ENCODE results near the gene USP10. TPM values are rescaled to one million over a fixed set of nuclear protein-coding genes. Genes with fewer than 3 reads are reported as not detected.

USP10 gene
- total and polyA plus RNA-seq, 5 experiments from 2014 or later, result 61.3 to 89.8 (median 80.7) TPM

GRCh38 chr16:84761448-84762368 is 61.9 kb downstream of the USP10 start:
- Mint-ChIP-seq H3K4me1 (peaks cover 32 to 69% (median 51%) of the 10 kb centered on the region in 4 donors), H3K36me3 (peaks cover 0 to 61% (median 33%) of the 10 kb centered on the region in 3 donors), H3K27ac (peak overlapping the region in 8 of 10 donors; percentile 13 to 94 (median 67)), H3K9me3 (no peaks in the 10 kb centered on the region), H3K27me3 (no peaks in the 10 kb centered on the region), H3K4me3 (no peak overlapping the region)
- POLR2A ChIA-PET, result no interaction called here
- ATAC-seq (no peak), DNase-seq (no peak)

DNA sequence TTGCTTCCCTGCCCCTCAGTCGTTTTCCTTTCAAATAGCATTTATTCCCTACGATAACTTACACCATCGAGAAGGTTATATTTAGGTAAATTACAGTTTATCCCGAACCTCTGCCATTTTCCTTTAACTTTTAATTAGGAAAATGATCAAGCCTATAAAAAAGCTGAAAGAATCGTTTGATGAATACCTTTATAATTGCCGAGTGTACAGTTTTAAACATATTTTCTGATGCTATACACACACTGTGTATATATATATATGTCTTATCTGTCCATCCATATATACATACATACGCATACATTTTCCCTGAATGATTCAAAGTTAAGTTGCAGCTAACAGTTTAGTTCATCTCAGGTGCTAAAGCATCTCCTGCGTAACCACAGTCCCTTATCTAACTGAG is 63.4 kb downstream of the USP10 start:
- DNase-seq, result no peak
- ATAC-seq, result no peak
- Mint-ChIP-seq H3K4me1 (peaks cover 34 to 69% (median 53%) of the 10 kb centered on the region in 4 donors), H3K9me3 (no peaks in the 10 kb centered on the region), H3K27me3 (no peaks in the 10 kb centered on the region), H3K27ac (peak overlapping the region in 1 of 10 donors; percentile 20), H3K36me3 (peaks cover 2 to 74% (median 38%) of the 10 kb centered on the region in 3 donors), H3K4me3 (no peak overlapping the region)
- POLR2A ChIA-PET, result no interaction called here

GRCh38 chr16:84763629-84764028 is 63.8 kb downstream of the USP10 start:
- POLR2A ChIA-PET, result no interaction called here
- DNase-seq, result no peak

GRCh38 chr16:84764970-84765369 is 65.2 kb downstream of the USP10 start:
- Mint-ChIP-seq H3K4me1 (peaks cover 30 to 64% (median 45%) of the 10 kb centered on the region in 4 donors), H3K27ac (peak overlapping the region; percentile 37 to 95 (median 89)), H3K9me3 (no peaks in the 10 kb centered on the region), H3K36me3 (peaks cover 10 to 89% (median 48%) of the 10 kb centered on the region in 3 donors), H3K4me3 (no peak overlapping the region), H3K27me3 (no peaks in the 10 kb centered on the region)
- DNase-seq, result no peak
- POLR2A ChIA-PET, result interaction anchor here (1.4 kb wide), 1 partner anchor 10 kb away, joined by 5 read pairs; no protein-coding TSS in a partner anchor
- no peak for ATAC-seq

More at GRCh38 chr16:84763629-84764028, 63.8 kb downstream of the USP10 start:
- Mint-ChIP-seq H3K4me1 (peaks cover 33 to 69% (median 53%) of the 10 kb centered on the region in 4 donors), H3K27ac (peak overlapping the region in 6 of 10 donors; percentile 6 to 89 (median 42)), H3K27me3 (no peaks in the 10 kb centered on the region), H3K9me3 (no peaks in the 10 kb centered on the region), H3K4me3 (no peak overlapping the region), H3K36me3 (peaks cover 6 to 78% (median 41%) of the 10 kb centered on the region in 3 donors)
- no peak for ATAC-seq

- ATAC-seq (peak; percentile 23 to 62), DNase-seq (peak in 3 of 10 donors; percentile 10 to 44 (median 12))
- POLR2A ChIA-PET, result interaction anchor here (1.4 kb wide), 1 partner anchor 11 kb away, joined by 5 read pairs; no protein-coding TSS in a partner anchor
- Mint-ChIP-seq H3K9me3 (no peaks in the 10 kb centered on the region), H3K36me3 (peaks cover 10 to 92% (median 43%) of the 10 kb centered on the region in 3 donors), H3K4me1 (peaks cover 24 to 55% (median 41%) of the 10 kb centered on the region in 4 donors), H3K4me3 (peak overlapping the region in 9 of 10 donors; percentile 9 to 73 (median 33)), H3K27me3 (no peaks in the 10 kb centered on the region), H3K27ac (peak overlapping the region; percentile 79 to 95 (median 89))
Measured at GRCh38 chr16:84765616-84766580, 66.1 kb downstream of the USP10 start.

GRCh38 chr16:84766978-84767773 is 67.4 kb downstream of the USP10 start:
- H3K4me3 Mint-ChIP-seq, result peak overlapping the region in 8 of 10 donors; percentile 25 to 74 (median 44)
- no peaks in the 10 kb centered on the region for H3K27me3 Mint-ChIP-seq
- H3K4me1 Mint-ChIP-seq, result peaks cover 22 to 51% (median 38%) of the 10 kb centered on the region in 4 donors
- H3K9me3 Mint-ChIP-seq, result no peaks in the 10 kb centered on the region
- peak overlapping the region; percentile 79 to 95 (median 89) for H3K27ac Mint-ChIP-seq
- ATAC-seq, result no peak
- no peak for DNase-seq
- POLR2A ChIA-PET, result no interaction called here
- peaks cover 11 to 92% (median 36%) of the 10 kb centered on the region in 3 donors for H3K36me3 Mint-ChIP-seq

- Mint-ChIP-seq H3K27me3 (no peaks in the 10 kb centered on the region), H3K4me1 (peaks cover 22 to 51% (median 40%) of the 10 kb centered on the region in 4 donors), H3K36me3 (peaks cover 14 to 91% (median 35%) of the 10 kb centered on the region in 3 donors), H3K27ac (peak overlapping the region; percentile 36 to 95 (median 85)), H3K4me3 (peak overlapping the region; percentile 57 to 74 (median 66)), H3K9me3 (no peaks in the 10 kb centered on the region)
- POLR2A ChIA-PET, result interaction anchor here (0.7 kb wide), 1 partner anchor 13 kb away, joined by 3 read pairs; no protein-coding TSS in a partner anchor
- DNase-seq (peak in 4 of 10 donors; percentile 10 to 50 (median 34)), ATAC-seq (peak; percentile 77 to 79)
Measured at GRCh38 chr16:84768061-84768807, 68.4 kb downstream of the USP10 start.

DNA sequence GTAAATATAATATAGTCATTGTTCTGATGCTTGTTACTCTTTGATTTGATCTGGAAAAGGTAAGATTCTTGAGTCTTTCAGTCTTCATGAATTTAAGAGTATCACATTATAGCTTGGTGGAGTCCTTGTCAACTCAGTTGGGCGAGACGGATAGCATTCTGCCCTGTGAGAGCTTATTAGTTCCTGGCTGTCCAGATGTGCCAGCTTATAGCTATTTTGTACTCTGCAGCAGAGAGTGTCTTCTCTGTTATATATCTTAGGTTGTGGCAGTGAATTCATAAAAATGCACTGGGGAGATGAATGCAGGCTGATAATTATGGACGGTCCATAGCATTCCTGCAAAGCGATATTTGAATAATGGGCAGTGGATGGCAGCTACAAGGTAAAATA is 69.0 kb downstream of the USP10 start:
- DNase-seq, result no peak
- ATAC-seq, result no peak
- peaks cover 14 to 91% (median 39%) of the 10 kb centered on the region in 3 donors for H3K36me3 Mint-ChIP-seq
- H3K27ac Mint-ChIP-seq, result peak overlapping the region in 9 of 10 donors; percentile 37 to 94 (median 70)
- POLR2A ChIA-PET, result interaction anchor here (0.7 kb wide), 1 partner anchor 14 kb away, joined by 3 read pairs; no protein-coding TSS in a partner anchor
- peaks cover 22 to 51% (median 40%) of the 10 kb centered on the region in 4 donors for H3K4me1 Mint-ChIP-seq
- H3K27me3 Mint-ChIP-seq, result no peaks in the 10 kb centered on the region
- no peaks in the 10 kb centered on the region for H3K9me3 Mint-ChIP-seq
- H3K4me3 Mint-ChIP-seq, result peak overlapping the region in 8 of 10 donors; percentile 8 to 72 (median 29)

GRCh38 chr16:84769416-84769815 is 69.6 kb downstream of the USP10 start:
- Mint-ChIP-seq H3K27me3 (no peaks in the 10 kb centered on the region), H3K9me3 (no peaks in the 10 kb centered on the region), H3K36me3 (peaks cover 14 to 91% (median 34%) of the 10 kb centered on the region in 3 donors), H3K4me1 (peaks cover 22 to 50% (median 40%) of the 10 kb centered on the region in 4 donors), H3K27ac (peak overlapping the region; percentile 36 to 94 (median 80)), H3K4me3 (peak overlapping the region in 4 of 10 donors; percentile 8 to 72 (median 26))
- DNase-seq (no peak), ATAC-seq (no peak)
- POLR2A ChIA-PET, result interaction anchor here (0.6 kb wide), 1 partner anchor 794 kb away, joined by 4 read pairs; no protein-coding TSS in a partner anchor

GRCh38 chr16:84773312-84773711 is 73.5 kb downstream of the USP10 start:
- peaks cover 11 to 89% (median 27%) of the 10 kb centered on the region in 3 donors for H3K36me3 Mint-ChIP-seq
- no peak overlapping the region for H3K27ac Mint-ChIP-seq
- no peak for ATAC-seq

GRCh38 chr16:84774810-84775209 is 75.0 kb downstream of the USP10 start:
- Mint-ChIP-seq H3K9me3 (no peaks in the 10 kb centered on the region), H3K36me3 (peaks cover 4 to 89% (median 23%) of the 10 kb centered on the region in 3 donors)
- no peak for ATAC-seq

More at GRCh38 chr16:84773312-84773711, 73.5 kb downstream of the USP10 start:
- Mint-ChIP-seq H3K9me3 (no peaks in the 10 kb centered on the region), H3K27me3 (no peaks in the 10 kb centered on the region), H3K4me3 (no peak overlapping the region), H3K4me1 (peaks cover 4 to 15% (median 8%) of the 10 kb centered on the region in 4 donors)
- no peak for DNase-seq
- POLR2A ChIA-PET, result no interaction called here

More at GRCh38 chr16:84774810-84775209, 75.0 kb downstream of the USP10 start:
- Mint-ChIP-seq H3K4me3 (no peak overlapping the region), H3K4me1 (peaks cover 0 to 3% (median 0%) of the 10 kb centered on the region in 4 donors), H3K27me3 (no peaks in the 10 kb centered on the region), H3K27ac (peak overlapping the region in 3 of 10 donors; percentile 31 to 66 (median 46))
- POLR2A ChIA-PET, result no interaction called here
- DNase-seq, result no peak

Data from naive thymus-derived CD8-positive, alpha-beta T cell (primary cell).